ENCODE measurements around the gene BRD1.

DNA sequence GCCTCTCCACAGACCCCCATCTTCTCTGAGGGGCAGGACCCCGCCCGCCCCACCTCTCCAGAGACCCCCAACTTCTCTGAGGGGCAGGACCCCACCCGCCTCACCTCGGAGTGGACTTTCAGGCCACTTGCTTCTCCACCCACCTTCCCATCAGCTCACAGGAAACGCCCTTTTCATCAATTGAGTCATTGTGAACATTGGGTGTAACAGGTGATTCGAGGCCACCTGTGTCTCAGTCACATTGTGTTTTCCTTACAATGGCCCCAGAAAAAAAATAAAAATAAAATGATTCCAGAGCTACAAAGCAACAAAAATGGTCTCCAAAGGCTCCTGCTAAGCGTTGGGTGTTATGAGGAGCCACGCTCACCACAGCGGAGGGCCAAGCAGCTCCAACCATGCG, 36.0 kb downstream of the BRD1 start:
- TF ChIP-seq FOXM1 (IDR thresholded peaks at IDR 0.05; ENCODE audit: borderline replicate concordance) (no peak), ZNF384 (IDR thresholded peaks at IDR 0.05) (no peak), SP1 (IDR thresholded peaks at IDR 0.05) (no peak), FOXA1 (IDR thresholded peaks at IDR 0.05) (no peak), PKNOX1 (IDR thresholded peaks at IDR 0.05) (no peak), SUZ12 (IDR thresholded peaks at IDR 0.05) (no peak), HDGF (IDR thresholded peaks at IDR 0.05; ENCODE audit: borderline replicate concordance) (no peak), CTBP1 (IDR thresholded peaks at IDR 0.05; ENCODE audit: borderline replicate concordance) (no peak), BHLHE40 (IDR thresholded peaks at IDR 0.05; ENCODE audit: borderline replicate concordance) (no peak), FOXK2 (IDR thresholded peaks at IDR 0.05) (no peak)
